Measurements from ENCODE around the gene APBA2. TPM values are rescaled to one million over a fixed set of nuclear protein-coding genes. Genes with fewer than 3 reads are reported as not detected.

APBA2 gene
- total and polyA plus RNA-seq, 2 of the 4 experiments (the other 2 are of a cell fraction): 21.7 to 33.0 TPM

GRCh38 chr15:28980709-28981350 lies 95.1 kb downstream of the APBA2 start:
- dilution Hi-C loops (cut with HindIII; ENCODE audit: low sequenced_read_pairs, unreplicated experiment): no loop called here
- H3K27ac ChIP-seq (ENCODE audit: insufficient read depth, low read length): no peak overlapping the region
- H3K14ac ChIP-seq (replicated peaks; ENCODE audit: low read depth, low read length): no peak overlapping the region
- no peak overlapping the region for H2AFZ ChIP-seq (replicated peaks; ENCODE audit: low read length, poor library complexity)
- H3K4me1 ChIP-seq (ENCODE audit: control insufficient read depth, insufficient read depth, low read length): peaks cover 13% of the 10 kb centered on the region
- DNase-seq (no peak), ATAC-seq (ENCODE audit: low read depth) (no peak)
- H2BK120ac ChIP-seq (ENCODE audit: low read depth, low read length): no peak overlapping the region
- H3K56ac ChIP-seq (ENCODE audit: extremely low read depth, insufficient read depth, low read length): no peak overlapping the region
- WGBS, 2 experiments (ENCODE audit: extremely low coverage in 2 of 2, insufficient read length in 1 of 2): no CpG with 5 or more reads among the region's 3 CpGs
- H3K79me1 ChIP-seq (ENCODE audit: low read depth in 1 of 2, low read length in 2 of 2): peaks cover 9 to 45% of the 10 kb centered on the region in 2 experiments
- H3K9ac ChIP-seq (ENCODE audit: low read depth, low read length): no peak overlapping the region
- no peak overlapping the region for H2BK15ac ChIP-seq (ENCODE audit: low read depth, low read length)
- ChIA-PET POLR2A (ENCODE audit: unreplicated experiment) (no interaction called here), CTCF (interaction anchor here (0.5 kb wide), 1 partner anchor 196 kb away, joined by 3 read pairs; no protein-coding TSS in a partner anchor)
- no peak overlapping the region for H4K8ac ChIP-seq (ENCODE audit: low read depth in 2 of 2, low read length in 2 of 2)
- H3K4me2 ChIP-seq (ENCODE audit: low read depth, low read length): no peak overlapping the region
- in situ Hi-C loops (cut with MboI; ENCODE audit: low sequenced_read_pairs): no loop called here
- H3K9me1 ChIP-seq (ENCODE audit: insufficient read depth, low read length): peaks cover 11% of the 10 kb centered on the region
- no peak for TF ChIP-seq CHD1 (IDR thresholded peaks at IDR 0.05; ENCODE audit: low read depth, low read length)
- TF ChIP-seq ELK1 (IDR thresholded peaks at IDR 0.05; ENCODE audit: borderline replicate concordance, low read depth, low read length): no peak
- TF ChIP-seq MAFK (IDR thresholded peaks at IDR 0.05; ENCODE audit: low read depth, low read length): no peak
- TF ChIP-seq BHLHE40 (IDR thresholded peaks at IDR 0.05; ENCODE audit: low read depth, low read length): no peak
- no peak for TF ChIP-seq SMC3 (IDR thresholded peaks at IDR 0.05; ENCODE audit: low read depth, low read length)
- TF ChIP-seq NFE2L2 (IDR thresholded peaks at IDR 0.05; ENCODE audit: low read depth, low read length): no peak
- no peak for TF ChIP-seq POLR2A (IDR thresholded peaks at IDR 0.05; ENCODE audit: low read depth, low read length)
- no peak for TF ChIP-seq MXI1 (IDR thresholded peaks at IDR 0.05; ENCODE audit: borderline replicate concordance, low read depth, low read length)
- TF ChIP-seq RCOR1 (IDR thresholded peaks at IDR 0.05; ENCODE audit: insufficient replicate concordance, low read length): no peak
- TF ChIP-seq FOS (IDR thresholded peaks at IDR 0.05; ENCODE audit: low read depth, low read length): no peak
- no peak for TF ChIP-seq CTCF (conservative IDR thresholded peaks at IDR 0.05; ENCODE audit: low read depth, low read length)
- TF ChIP-seq CEBPB (IDR thresholded peaks at IDR 0.05; ENCODE audit: low read depth, low read length): no peak
- no peak for TF ChIP-seq RAD21 (IDR thresholded peaks at IDR 0.05; ENCODE audit: low read length)
- TF ChIP-seq MAZ (IDR thresholded peaks at IDR 0.05; ENCODE audit: borderline replicate concordance, low read depth, low read length): no peak
- no peak for TF ChIP-seq RFX5 (IDR thresholded peaks at IDR 0.05; ENCODE audit: low read depth, low read length)
- no peak for TF ChIP-seq USF2 (IDR thresholded peaks at IDR 0.05; ENCODE audit: low read depth, low read length)
- intact Hi-C loops (cut with micrococcal nuclease): loop anchor here (10.0 kb wide), 1 partner anchor 104 kb away; no protein-coding TSS in a partner anchor
- H2AK5ac ChIP-seq (ENCODE audit: low read depth, low read length): no peak overlapping the region
- no peak overlapping the region for H2BK20ac ChIP-seq (ENCODE audit: low read depth, low read length)
- no peak overlapping the region for H4K91ac ChIP-seq (ENCODE audit: insufficient read depth, low read depth, low read length)
- no peaks in the 10 kb centered on the region for H3K36me3 ChIP-seq (ENCODE audit: control insufficient read depth, insufficient read depth, low read length)
- H4K20me1 ChIP-seq (ENCODE audit: insufficient read depth, low read length): peaks cover 20% of the 10 kb centered on the region; the same call in 1 of the 2 replicates
- H3K23ac ChIP-seq (ENCODE audit: low read depth, low read length): no peak overlapping the region
- no peak overlapping the region for H3K4me3 ChIP-seq (ENCODE audit: insufficient read depth, low read depth, low read length)
- H2AK9ac ChIP-seq (replicated peaks; ENCODE audit: low read depth, low read length, poor library complexity): no peak overlapping the region
- no peak overlapping the region for H3K18ac ChIP-seq (ENCODE audit: low read depth, low read length)
- H4K5ac ChIP-seq (ENCODE audit: low read depth, low read length): no peak overlapping the region
- H2BK5ac ChIP-seq (ENCODE audit: low read depth, low read length, poor library complexity, severe bottlenecking): no peak overlapping the region
- no peaks in the 10 kb centered on the region for H3K9me3 ChIP-seq (ENCODE audit: control insufficient read depth, insufficient read depth, low read length)
- no TSS peak for BruUV-seq (replicated peaks)
- H3K4ac ChIP-seq (ENCODE audit: low read depth, low read length): no peak overlapping the region
- H3K27me3 ChIP-seq (ENCODE audit: control insufficient read depth, insufficient read depth, low read length): no peaks in the 10 kb centered on the region
